Lower lobe of right lung (tissue), 2 donors: ENCODE data around the gene PREPL. TPM values are rescaled to one million over a fixed set of nuclear protein-coding genes. Genes with fewer than 3 reads are reported as not detected.

Experiments
- ATAC-seq, 2 donors: fragments of 200-7000 bp; cut with Tn5 transposase; one replicate each; pipeline ENCODE4 v1.9.1; 2020 to 2022; ENCODE audit warnings: mild to moderate bottlenecking in 2 of 2, moderate library complexity in 2 of 2
- DNase-seq: peaks from one replicate; pipeline ENCODE4 v3.0.0-alpha.2; 2020
- H3K27ac ChIP-seq: fragments of 200-600 bp; one replicate; pipeline ENCODE4 v1.8.0; 2022
- H3K27me3 ChIP-seq: fragments of 200-600 bp; one replicate; pipeline ENCODE4 v1.8.0; 2022; ENCODE audit warnings: low read depth
- H3K36me3 ChIP-seq: fragments of 200-600 bp; one replicate; pipeline ENCODE4 v1.8.0; 2022; ENCODE audit warnings: mild to moderate bottlenecking
- H3K4me1 ChIP-seq: fragments of 200-600 bp; one replicate; pipeline ENCODE4 v1.8.0; 2022
- H3K4me3 ChIP-seq: fragments of 200-600 bp; one replicate; pipeline ENCODE4 v1.8.0; 2022; ENCODE audit warnings: mild to moderate bottlenecking
- H3K9me3 ChIP-seq: fragments of 200-600 bp; one replicate; pipeline ENCODE4 v1.8.0; 2022
- intact Hi-C: fragments of 100-400 bp; cut with DNase I; formaldehyde crosslinking; loops from one replicate; pipeline ENCODE4 v1.11.0; 2022
- total RNA-seq: library from RNA; stranded (reverse); fragmentation: NEBNext Ultra II Directional; extraction: Animal tissue kit (Norgen Biotek cat#: 25700); gene quantifications from one replicate; pipeline ENCODE4 v1.2.1, GENCODE V29; 2021
- TF ChIP-seq, protein P1 (sequence below): fragments of 200-600 bp; IDR thresholded peaks from one replicate; pipeline ENCODE4 v1.8.0; 2022; ENCODE audit warnings: antibody characterized with exemption, mild to moderate bottlenecking
- donor health status: DM: no; HTN: yes; CAD: no; lungs with severe emphysema.

PREPL gene
- total RNA-seq, 1 donor from 2014 or later = 44.2 TPM

DNA sequence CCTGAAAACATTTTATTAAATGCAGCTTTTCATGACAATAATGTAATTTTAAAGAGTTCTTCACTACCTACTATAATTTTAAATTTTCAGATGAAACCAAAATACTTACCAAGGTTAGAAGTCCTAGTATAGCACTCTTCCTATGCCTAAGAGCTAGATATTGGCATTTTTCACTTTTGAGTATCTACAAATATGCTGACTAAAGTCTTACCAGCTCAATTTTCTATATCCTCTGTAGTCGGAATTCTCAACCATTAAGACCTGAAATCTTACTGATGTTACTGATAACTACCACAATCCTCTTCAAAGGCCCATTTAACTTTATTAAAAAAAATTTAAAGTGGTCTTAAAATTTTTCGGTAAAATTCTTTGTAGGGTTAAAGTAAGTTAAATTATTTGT is 32.0 kb downstream of the PREPL start:
- H3K36me3 ChIP-seq = peaks cover 81% of the 10 kb centered on the region

GRCh38 chr2:44328750-44329149 is 32.5 kb downstream of the PREPL start:
- ATAC-seq (no peak), DNase-seq (no peak)
- Histone ChIP-seq H3K4me1 (no peaks in the 10 kb centered on the region), H3K9me3 (no peaks in the 10 kb centered on the region), H3K36me3 (peaks cover 84% of the 10 kb centered on the region), H3K27ac (no peak overlapping the region), H3K27me3 (no peaks in the 10 kb centered on the region), H3K4me3 (no peak overlapping the region)
- intact Hi-C loops = no loop called here
- TF ChIP-seq, protein P1, sequence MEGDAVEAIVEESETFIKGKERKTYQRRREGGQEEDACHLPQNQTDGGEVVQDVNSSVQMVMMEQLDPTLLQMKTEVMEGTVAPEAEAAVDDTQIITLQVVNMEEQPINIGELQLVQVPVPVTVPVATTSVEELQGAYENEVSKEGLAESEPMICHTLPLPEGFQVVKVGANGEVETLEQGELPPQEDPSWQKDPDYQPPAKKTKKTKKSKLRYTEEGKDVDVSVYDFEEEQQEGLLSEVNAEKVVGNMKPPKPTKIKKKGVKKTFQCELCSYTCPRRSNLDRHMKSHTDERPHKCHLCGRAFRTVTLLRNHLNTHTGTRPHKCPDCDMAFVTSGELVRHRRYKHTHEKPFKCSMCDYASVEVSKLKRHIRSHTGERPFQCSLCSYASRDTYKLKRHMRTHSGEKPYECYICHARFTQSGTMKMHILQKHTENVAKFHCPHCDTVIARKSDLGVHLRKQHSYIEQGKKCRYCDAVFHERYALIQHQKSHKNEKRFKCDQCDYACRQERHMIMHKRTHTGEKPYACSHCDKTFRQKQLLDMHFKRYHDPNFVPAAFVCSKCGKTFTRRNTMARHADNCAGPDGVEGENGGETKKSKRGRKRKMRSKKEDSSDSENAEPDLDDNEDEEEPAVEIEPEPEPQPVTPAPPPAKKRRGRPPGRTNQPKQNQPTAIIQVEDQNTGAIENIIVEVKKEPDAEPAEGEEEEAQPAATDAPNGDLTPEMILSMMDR = no peak

More for the DNA sequence above, 32.0 kb downstream of the PREPL start:
- H3K4me3 ChIP-seq = no peak overlapping the region
- DNase-seq = no peak
- no peaks in the 10 kb centered on the region for H3K4me1 ChIP-seq
- H3K27me3 ChIP-seq = no peaks in the 10 kb centered on the region
- TF ChIP-seq, protein P1 = no peak
- H3K27ac ChIP-seq = no peak overlapping the region
- H3K9me3 ChIP-seq = no peaks in the 10 kb centered on the region
- intact Hi-C loops = no loop called here
- no peak for ATAC-seq

DNA sequence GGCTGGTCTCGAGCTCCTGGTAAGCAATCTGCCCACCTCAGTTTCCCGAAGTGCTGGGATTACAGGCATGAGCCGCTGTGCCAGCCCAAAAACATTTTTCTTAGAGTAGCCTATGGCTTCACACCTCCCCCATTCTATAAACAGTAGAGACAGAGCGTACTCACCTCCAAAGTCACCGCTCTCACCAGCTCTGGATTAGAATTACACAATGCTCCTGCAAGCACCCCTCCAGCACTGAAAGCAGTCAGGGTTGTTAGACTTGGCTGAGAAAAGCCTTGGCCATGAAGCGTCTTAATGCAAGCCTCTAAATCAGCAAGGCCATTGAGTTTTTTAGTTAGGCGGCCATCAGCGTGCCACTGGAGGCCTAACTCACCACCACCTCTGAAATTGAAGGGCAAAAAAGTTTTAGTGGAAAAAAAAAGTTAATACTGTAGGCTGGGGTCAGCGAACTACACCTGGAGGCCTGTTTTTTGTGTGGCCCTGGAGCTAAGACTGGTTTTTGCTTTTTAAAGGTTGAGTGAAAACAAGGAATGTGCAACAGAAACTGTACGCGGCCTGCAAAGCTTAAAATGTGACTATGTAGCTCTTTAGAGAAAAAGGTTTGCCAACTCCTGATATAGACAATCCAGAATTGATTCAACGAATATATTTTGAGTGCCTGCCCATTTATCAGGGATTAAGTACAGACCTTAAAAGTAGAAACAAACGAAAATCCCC is 34.6 kb downstream of the PREPL start:
- ATAC-seq (no peak), DNase-seq (no peak)
- Histone ChIP-seq H3K9me3 (no peaks in the 10 kb centered on the region), H3K4me3 (no peak overlapping the region), H3K27ac (no peak overlapping the region), H3K36me3 (peaks cover 85% of the 10 kb centered on the region), H3K4me1 (no peaks in the 10 kb centered on the region), H3K27me3 (no peaks in the 10 kb centered on the region)
- TF ChIP-seq, protein P1 = no peak
- intact Hi-C loops = no loop called here

- Histone ChIP-seq H3K27me3 (no peaks in the 10 kb centered on the region), H3K4me1 (no peaks in the 10 kb centered on the region), H3K9me3 (no peaks in the 10 kb centered on the region), H3K36me3 (peaks cover 85% of the 10 kb centered on the region), H3K4me3 (no peak overlapping the region), H3K27ac (no peak overlapping the region)
- TF ChIP-seq, protein P1 = no peak
- intact Hi-C loops = no loop called here
- ATAC-seq (no peak), DNase-seq (no peak)
Measured at GRCh38 chr2:44325897-44326296, 35.4 kb downstream of the PREPL start.

DNA sequence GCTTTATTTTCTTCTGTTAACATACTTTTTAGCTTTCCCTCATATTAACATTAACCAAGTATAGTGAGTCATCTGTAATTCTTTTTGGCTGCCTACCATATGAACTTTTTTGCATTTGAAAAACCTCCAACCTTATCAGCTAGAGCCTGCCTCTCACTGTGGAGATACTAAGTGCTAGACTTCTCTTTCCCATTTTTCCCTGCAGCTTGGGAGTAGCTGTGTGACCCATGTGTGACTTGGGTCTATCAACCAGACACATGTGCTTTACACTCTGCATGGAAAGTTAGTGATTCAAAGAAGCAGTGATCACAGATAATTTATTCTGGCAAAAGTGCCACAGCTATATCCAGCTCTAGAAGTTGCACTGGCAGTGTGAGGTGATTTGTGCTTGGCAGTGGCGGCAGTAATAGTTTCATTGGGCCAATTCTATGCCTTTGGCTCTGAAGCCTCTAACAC is 36.3 kb downstream of the PREPL start:
- H3K27ac ChIP-seq = no peak overlapping the region
- peaks cover 88% of the 10 kb centered on the region for H3K36me3 ChIP-seq
- intact Hi-C loops = no loop called here
- ATAC-seq (no peak), DNase-seq (no peak)
- H3K4me1 ChIP-seq = no peaks in the 10 kb centered on the region
- H3K4me3 ChIP-seq = no peak overlapping the region
- no peaks in the 10 kb centered on the region for H3K27me3 ChIP-seq
- TF ChIP-seq, protein P1 = no peak
- H3K9me3 ChIP-seq = no peaks in the 10 kb centered on the region
